ENCODE measurements around the gene TUBB2A. TPM values are rescaled to one million over a fixed set of nuclear protein-coding genes. Genes with fewer than 3 reads are reported as not detected.

The TUBB2A gene
- total RNA-seq, 4 donors from 2014 or later = 37.5 to 100 (median 68.0) TPM

- no peaks in the 10 kb centered on the region for H3K4me1 ChIP-seq
- H3K27me3 ChIP-seq = no peaks in the 10 kb centered on the region
- H3K4me3 ChIP-seq = no peak overlapping the region
- 92 to 96% methylated on average over 6 of the region's 6 CpGs for WGBS, 2 donors
- H3K36me3 ChIP-seq = peaks cover 0 to 67% (median 0%) of the 10 kb centered on the region in 3 donors
- H3K27ac ChIP-seq = no peak overlapping the region
- TF ChIP-seq POLR2A (IDR thresholded peaks at IDR 0.05) (no peak), CTCF (IDR thresholded peaks at IDR 0.05) (no peak), EP300 (IDR thresholded peaks at IDR 0.05) (no peak)
- H3K9me3 ChIP-seq = no peaks in the 10 kb centered on the region
- no peak for DNase-seq (ENCODE audit: low spot score in 2 of 2)
Observed at GRCh38 chr6:3147914-3148757, 9.2 kb downstream of the TUBB2A start.

GRCh38 chr6:3144571-3144970, 12.8 kb downstream of the TUBB2A start:
- TF ChIP-seq CTCF (IDR thresholded peaks at IDR 0.05) (no peak), EP300 (IDR thresholded peaks at IDR 0.05) (no peak), POLR2A (IDR thresholded peaks at IDR 0.05) (no peak)
- no peak overlapping the region for H3K4me3 ChIP-seq
- WGBS, 2 donors = 79 to 80% methylated on average over 8 of the region's 8 CpGs
- DNase-seq (ENCODE audit: low spot score in 2 of 2) = no peak
- no peaks in the 10 kb centered on the region for H3K9me3 ChIP-seq
- peaks cover 0 to 3% (median 0%) of the 10 kb centered on the region in 4 donors for H3K4me1 ChIP-seq
- H3K27me3 ChIP-seq = no peaks in the 10 kb centered on the region
- H3K27ac ChIP-seq = no peak overlapping the region
- peaks cover 0 to 80% (median 0%) of the 10 kb centered on the region in 3 donors for H3K36me3 ChIP-seq

GRCh38 chr6:3143158-3143557, 14.2 kb downstream of the TUBB2A start:
- H3K36me3 ChIP-seq = peaks cover 0 to 79% (median 0%) of the 10 kb centered on the region in 3 donors
- TF ChIP-seq CTCF (IDR thresholded peaks at IDR 0.05) (no peak), POLR2A (IDR thresholded peaks at IDR 0.05) (no peak), EP300 (IDR thresholded peaks at IDR 0.05) (no peak)
- 84 to 86% methylated on average over 6 of the region's 6 CpGs for WGBS, 2 donors

GRCh38 chr6:3142536-3142935, 14.8 kb downstream of the TUBB2A start:
- H3K4me1 ChIP-seq = peaks cover 0 to 11% (median 7%) of the 10 kb centered on the region in 4 donors
- TF ChIP-seq POLR2A (IDR thresholded peaks at IDR 0.05) (no peak), EP300 (IDR thresholded peaks at IDR 0.05) (no peak), CTCF (IDR thresholded peaks at IDR 0.05) (no peak)
- H3K27ac ChIP-seq = no peak overlapping the region
- no peaks in the 10 kb centered on the region for H3K9me3 ChIP-seq
- no peak for DNase-seq (ENCODE audit: low spot score in 2 of 2)
- H3K36me3 ChIP-seq = peaks cover 0 to 79% (median under 1%) of the 10 kb centered on the region in 3 donors
- H3K27me3 ChIP-seq = no peaks in the 10 kb centered on the region
- H3K4me3 ChIP-seq = no peak overlapping the region

More at GRCh38 chr6:3143158-3143557, 14.2 kb downstream of the TUBB2A start:
- H3K9me3 ChIP-seq = no peaks in the 10 kb centered on the region
- no peak for DNase-seq (ENCODE audit: low spot score in 2 of 2)
- H3K27ac ChIP-seq = no peak overlapping the region
- H3K4me1 ChIP-seq = peaks cover 0 to 11% (median 7%) of the 10 kb centered on the region in 4 donors
- H3K4me3 ChIP-seq = no peak overlapping the region
- H3K27me3 ChIP-seq = no peaks in the 10 kb centered on the region

- no peak for DNase-seq (ENCODE audit: low spot score in 2 of 2)
- H3K27ac ChIP-seq = peak overlapping the region in 1 of 4 donors; percentile 37
Observed at GRCh38 chr6:3140201-3140600, 17.1 kb downstream of the TUBB2A start.

More at GRCh38 chr6:3140201-3140600, 17.1 kb downstream of the TUBB2A start:
- H3K4me3 ChIP-seq = no peak overlapping the region
- 93 to 94% methylated on average over 20 of the region's 20 CpGs for WGBS, 2 donors
- H3K4me1 ChIP-seq = peaks cover 0 to 11% (median 7%) of the 10 kb centered on the region in 4 donors
- peaks cover 0 to 92% (median 5%) of the 10 kb centered on the region in 3 donors for H3K36me3 ChIP-seq
- TF ChIP-seq CTCF (IDR thresholded peaks at IDR 0.05) (no peak), POLR2A (IDR thresholded peaks at IDR 0.05) (no peak), EP300 (IDR thresholded peaks at IDR 0.05) (no peak)
- H3K9me3 ChIP-seq = no peaks in the 10 kb centered on the region
- no peaks in the 10 kb centered on the region for H3K27me3 ChIP-seq

Measured in tibial nerve (tissue), 4 donors.